HG03378 (cell line): ENCODE results near the gene SRD5A2.

ENCODE experiments used
- ATAC-seq: cut with Tn5 transposase; IDR thresholded peaks from one replicate; pipeline ENCODE4 v1.9.1; 2021; ENCODE audit warnings: mild to moderate bottlenecking, moderate library complexity; ENCODE audit not compliant: unreplicated experiment

Gene SRD5A2

GRCh38 chr2:31580321-31581117 lies at the start of gene SRD5A2:
Gene SRD5A2 (minus strand): TSS chr2:31580938. CDS start chr2:31580900, 38 bp downstream.
- no peak for ATAC-seq

GRCh38 chr2:31606509-31606908 lies 25.8 kb upstream of the SRD5A2 start:
- ATAC-seq: no peak

- ATAC-seq: no peak
These were observed 18.0 kb upstream of the SRD5A2 start for GRCh38 chr2:31598694-31599093.

GRCh38 chr2:31586230-31586629 lies 5.5 kb upstream of the SRD5A2 start:
- no peak for ATAC-seq

- no peak for ATAC-seq
These were observed 522 bp upstream of the SRD5A2 start for GRCh38 chr2:31581124-31581795.

GRCh38 chr2:31579996-31580320 lies 780 bp downstream of the SRD5A2 start:
- no peak for ATAC-seq

- no peak for ATAC-seq
These were observed 2.4 kb downstream of the SRD5A2 start for GRCh38 chr2:31578316-31578715.

GRCh38 chr2:31577143-31577542 lies 3.6 kb downstream of the SRD5A2 start:
- no peak for ATAC-seq

- no peak for ATAC-seq
These were observed 12.0 kb downstream of the SRD5A2 start for GRCh38 chr2:31568585-31569201.

- no peak for ATAC-seq
These were observed 13.1 kb downstream of the SRD5A2 start for GRCh38 chr2:31567679-31568078.

- no peak for ATAC-seq
These were observed 17.4 kb downstream of the SRD5A2 start for GRCh38 chr2:31563273-31563839.

- ATAC-seq: no peak
These were observed 18.9 kb downstream of the SRD5A2 start for GRCh38 chr2:31561823-31562222.

GRCh38 chr2:31558401-31559295 lies 22.1 kb downstream of the SRD5A2 start:
- ATAC-seq: no peak

GRCh38 chr2:31556940-31557339 lies 23.8 kb downstream of the SRD5A2 start:
- ATAC-seq: no peak

- ATAC-seq: no peak
These were observed 24.6 kb downstream of the SRD5A2 start for GRCh38 chr2:31555967-31556706.

GRCh38 chr2:31553362-31553761 lies 27.4 kb downstream of the SRD5A2 start:
- ATAC-seq: no peak

GRCh38 chr2:31547485-31547884 lies 33.3 kb downstream of the SRD5A2 start:
- ATAC-seq: no peak

GRCh38 chr2:31541853-31542252 lies 38.9 kb downstream of the SRD5A2 start:
- ATAC-seq: no peak

- ATAC-seq: no peak
These were observed 41.2 kb downstream of the SRD5A2 start for GRCh38 chr2:31539505-31539904.

GRCh38 chr2:31535768-31536167 lies 45.0 kb downstream of the SRD5A2 start:
- no peak for ATAC-seq
